Central memory CD4-positive, alpha-beta T cell (primary cell): Measurements from ENCODE around the gene CSAG2.
"Not testable (repeated sequence)": the region's sequence is repeated elsewhere in the genome, so short reads cannot be mapped to it uniquely, and the experiment has no call there.

Source experiments
- DNase-seq: peaks from one replicate; pipeline ENCODE4 v3.0.0; 2022
- total RNA-seq, 3 experiments: gene quantifications; one replicate each; lab custom pipeline; 2026; lab: John Stamatoyannopoulos, UW

Gene CSAG2, protein sequence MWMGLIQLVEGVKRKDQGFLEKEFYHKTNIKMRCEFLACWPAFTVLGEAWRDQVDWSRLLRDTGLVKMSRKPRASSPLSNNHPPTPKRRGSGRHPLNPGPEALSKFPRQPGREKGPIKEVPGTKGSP
- 0 reads per million in 3 experiments for total RNA-seq

GRCh38 chrX:152709173-152709572 lies at the start of gene CSAG2:
TSS of gene CSAG2 (minus strand) at chrX:152709273. CDS start at chrX:152709112, 161 bp downstream.
- not testable (repeated sequence) for DNase-seq

DNA sequence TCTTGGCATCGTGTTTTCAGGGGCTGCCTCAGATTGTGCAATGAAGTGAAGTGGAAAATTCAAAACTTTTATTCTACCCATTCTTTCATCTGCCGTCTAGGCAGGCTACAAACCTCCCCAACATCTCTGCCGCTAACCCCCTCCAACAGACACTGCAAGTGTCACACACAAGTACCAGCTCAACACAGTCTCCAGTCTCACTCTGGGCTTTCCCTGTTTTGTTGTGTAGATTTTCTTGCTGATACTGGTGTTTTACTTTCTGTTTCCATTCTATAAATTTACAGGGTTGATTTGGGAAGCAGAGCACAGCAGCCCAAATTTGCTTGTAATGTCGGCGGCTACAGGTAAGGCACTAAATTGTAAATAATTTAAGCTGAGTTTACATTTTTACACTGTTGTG lies 45.8 kb upstream of the CSAG2 start:
- DNase-seq, result not testable (repeated sequence)

- DNase-seq, result not testable (repeated sequence)
These were observed 44.9 kb upstream of the CSAG2 start, which contains the start of gene MAGEA2 for GRCh38 chrX:152753686-152754650. TSS of gene MAGEA2 (minus strand) at chrX:152753842. CDS start at chrX:152751363, 2,479 bp downstream.

DNA sequence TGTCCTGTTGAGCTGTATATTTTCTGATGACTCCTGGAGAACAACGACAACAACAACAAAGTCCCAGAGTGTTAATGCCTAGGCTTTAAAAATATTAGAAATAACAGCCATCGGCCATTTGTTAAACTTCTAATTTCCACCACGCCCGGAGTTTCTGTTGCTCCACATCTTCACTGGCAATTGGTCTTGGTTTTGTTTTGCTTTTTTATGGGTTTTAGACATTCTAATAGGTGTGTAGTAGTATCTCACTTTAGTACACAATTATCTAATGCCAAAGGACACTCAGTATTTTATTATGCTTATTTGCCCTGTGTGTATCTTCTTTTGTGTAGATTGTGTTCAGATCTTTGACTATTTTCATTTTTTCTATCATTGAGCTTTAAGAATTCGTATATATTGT lies 29.5 kb upstream of the CSAG2 start:
- DNase-seq, result no peak

GRCh38 chrX:152736528-152736927 lies 27.5 kb upstream of the CSAG2 start:
- DNase-seq, result not testable (repeated sequence)

- DNase-seq, result no peak
These were observed 26.9 kb upstream of the CSAG2 start for GRCh38 chrX:152735860-152736511.

- DNase-seq, result no peak
These were observed 26.0 kb upstream of the CSAG2 start for GRCh38 chrX:152735101-152735500.

DNA sequence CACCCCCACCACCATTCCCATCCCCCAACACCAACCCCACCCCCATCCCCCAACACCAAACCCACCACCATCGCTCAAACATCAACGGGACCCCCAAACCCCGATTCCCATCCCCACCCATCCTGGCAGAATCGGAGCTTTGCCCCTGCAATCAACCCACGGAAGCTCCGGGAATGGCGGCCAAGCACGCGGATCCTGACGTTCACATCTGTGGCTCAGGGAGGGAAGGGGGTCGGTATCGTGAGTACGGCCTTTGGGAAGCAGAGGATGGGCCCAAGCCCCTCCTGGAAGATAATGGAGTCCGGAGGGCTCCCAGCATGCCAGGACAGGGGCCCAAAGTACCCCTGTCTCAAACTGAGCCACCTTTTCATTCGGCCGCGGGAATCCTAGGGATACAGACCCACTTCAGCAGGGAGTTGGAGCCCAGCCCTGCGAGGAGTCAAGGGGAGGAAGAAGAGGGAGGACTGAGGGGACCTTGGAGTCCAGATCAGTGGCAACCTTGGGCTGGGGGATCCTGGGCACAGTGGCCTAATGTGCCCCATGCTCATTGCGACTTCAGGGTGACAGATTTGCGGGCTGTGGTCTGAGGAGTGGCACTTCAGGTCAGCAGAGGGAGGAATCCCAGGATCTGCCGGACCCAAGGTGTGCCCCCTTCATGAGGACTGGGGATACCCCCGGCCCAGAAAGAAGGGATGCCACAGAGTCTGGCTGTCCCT lies 25.2 kb upstream of the CSAG2 start:
- not testable (repeated sequence) for DNase-seq

GRCh38 chrX:152733261-152733975 lies 24.3 kb upstream of the CSAG2 start, which contains the start of the genes CSAG1 and MAGEA12:
TSS of gene CSAG1 (minus strand) at chrX:152733721. CDS start at chrX:152732460, 1,261 bp downstream.
TSS of gene MAGEA12 (plus strand) at chrX:152733757. CDS start at chrX:152736162, 2,405 bp downstream.
- DNase-seq, result no peak

DNA sequence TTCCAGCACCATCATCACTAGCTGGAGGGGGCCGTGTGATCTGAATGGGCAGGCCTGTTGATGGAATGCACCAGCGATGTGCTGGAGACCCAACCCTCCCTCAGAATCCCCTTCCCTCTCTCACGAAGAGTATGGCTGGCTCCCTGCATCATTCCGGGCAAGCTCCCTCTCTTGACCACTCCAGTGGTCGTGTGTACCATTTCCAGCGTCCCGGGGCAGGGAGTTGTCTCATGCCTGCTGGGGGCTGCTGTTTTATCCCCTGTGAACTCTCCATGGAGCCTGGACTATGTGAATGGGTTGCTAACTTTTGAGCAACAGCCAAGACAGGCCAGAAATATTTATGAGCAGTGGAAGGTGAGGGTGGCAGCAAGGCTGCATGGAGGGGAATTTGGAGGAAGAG lies 16.3 kb upstream of the CSAG2 start:
- DNase-seq, result no peak

DNA sequence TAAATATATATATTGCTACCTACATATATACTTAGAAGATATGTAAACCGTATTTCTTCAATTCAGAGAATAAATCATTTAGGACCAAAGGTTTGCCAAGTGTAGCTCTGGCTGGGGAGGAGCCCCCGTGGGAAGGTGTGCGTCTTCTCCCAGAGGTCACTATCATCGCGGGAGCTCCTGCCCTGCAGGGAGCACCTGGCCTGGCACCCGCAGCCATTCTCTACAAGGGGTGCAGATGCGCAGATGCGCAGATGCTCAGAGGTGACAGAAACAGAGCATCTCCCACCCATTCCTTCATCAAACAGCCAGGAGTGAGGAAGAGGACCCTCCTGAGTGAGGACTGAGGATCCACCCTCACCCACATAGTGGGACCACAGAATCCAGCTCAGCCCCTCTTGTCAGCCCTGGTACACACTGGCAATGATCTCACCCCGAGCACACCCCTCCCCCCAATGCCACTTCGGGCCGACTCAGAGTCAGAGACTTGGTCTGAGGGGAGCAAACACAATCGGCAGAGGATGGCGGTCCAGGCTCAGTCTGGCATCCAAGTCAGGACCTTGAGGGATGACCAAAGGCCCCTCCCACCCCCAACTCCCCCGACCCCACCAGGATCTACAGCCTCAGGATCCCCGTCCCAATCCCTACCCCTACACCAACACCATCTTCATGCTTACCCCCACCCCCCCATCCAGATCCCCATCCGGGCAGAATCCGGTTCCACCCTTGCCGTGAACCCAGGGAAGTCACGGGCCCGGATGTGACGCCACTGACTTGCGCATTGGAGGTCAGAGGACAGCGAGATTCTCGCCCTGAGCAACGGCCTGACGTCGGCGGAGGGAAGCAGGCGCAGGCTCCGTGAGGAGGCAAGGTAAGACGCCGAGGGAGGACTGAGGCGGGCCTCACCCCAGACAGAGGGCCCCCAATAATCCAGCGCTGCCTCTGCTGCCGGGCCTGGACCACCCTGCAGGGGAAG lies 5.0 kb upstream of the CSAG2 start, which contains the start of gene MAGEA2B:
Gene MAGEA2B (plus strand): TSS at position 814 of the 973 bp plus-strand sequence. CDS start 2,479 bp downstream, outside the sequence.
- DNase-seq, result not testable (repeated sequence)

DNA sequence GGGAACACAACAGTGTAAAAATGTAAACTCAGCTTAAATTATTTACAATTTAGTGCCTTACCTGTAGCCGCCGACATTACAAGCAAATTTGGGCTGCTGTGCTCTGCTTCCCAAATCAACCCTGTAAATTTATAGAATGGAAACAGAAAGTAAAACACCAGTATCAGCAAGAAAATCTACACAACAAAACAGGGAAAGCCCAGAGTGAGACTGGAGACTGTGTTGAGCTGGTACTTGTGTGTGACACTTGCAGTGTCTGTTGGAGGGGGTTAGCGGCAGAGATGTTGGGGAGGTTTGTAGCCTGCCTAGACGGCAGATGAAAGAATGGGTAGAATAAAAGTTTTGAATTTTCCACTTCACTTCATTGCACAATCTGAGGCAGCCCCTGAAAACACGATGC lies 4.1 kb upstream of the CSAG2 start:
- not testable (repeated sequence) for DNase-seq

GRCh38 chrX:152706500-152706899 lies 2.6 kb downstream of the CSAG2 start:
- not testable (repeated sequence) for DNase-seq

DNA sequence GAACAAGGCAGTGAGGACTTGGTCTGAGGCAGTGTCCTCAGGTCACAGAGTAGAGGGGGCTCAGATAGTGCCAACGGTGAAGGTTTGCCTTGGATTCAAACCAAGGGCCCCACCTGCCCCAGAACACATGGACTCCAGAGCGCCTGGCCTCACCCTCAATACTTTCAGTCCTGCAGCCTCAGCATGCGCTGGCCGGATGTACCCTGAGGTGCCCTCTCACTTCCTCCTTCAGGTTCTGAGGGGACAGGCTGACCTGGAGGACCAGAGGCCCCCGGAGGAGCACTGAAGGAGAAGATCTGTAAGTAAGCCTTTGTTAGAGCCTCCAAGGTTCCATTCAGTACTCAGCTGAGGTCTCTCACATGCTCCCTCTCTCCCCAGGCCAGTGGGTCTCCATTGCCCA lies 8.7 kb downstream of the CSAG2 start:
- not testable (repeated sequence) for DNase-seq

GRCh38 chrX:152697952-152698931 lies 10.8 kb downstream of the CSAG2 start, which contains the start of gene MAGEA3:
TSS of gene MAGEA3 (plus strand) at chrX:152698794. CDS start at chrX:152700833, 2,039 bp downstream.
- DNase-seq, result not testable (repeated sequence)

GRCh38 chrX:152681012-152681411 lies 28.1 kb downstream of the CSAG2 start:
- DNase-seq, result not testable (repeated sequence)

GRCh38 chrX:152674652-152675051 lies 34.4 kb downstream of the CSAG2 start:
- not testable (repeated sequence) for DNase-seq

DNA sequence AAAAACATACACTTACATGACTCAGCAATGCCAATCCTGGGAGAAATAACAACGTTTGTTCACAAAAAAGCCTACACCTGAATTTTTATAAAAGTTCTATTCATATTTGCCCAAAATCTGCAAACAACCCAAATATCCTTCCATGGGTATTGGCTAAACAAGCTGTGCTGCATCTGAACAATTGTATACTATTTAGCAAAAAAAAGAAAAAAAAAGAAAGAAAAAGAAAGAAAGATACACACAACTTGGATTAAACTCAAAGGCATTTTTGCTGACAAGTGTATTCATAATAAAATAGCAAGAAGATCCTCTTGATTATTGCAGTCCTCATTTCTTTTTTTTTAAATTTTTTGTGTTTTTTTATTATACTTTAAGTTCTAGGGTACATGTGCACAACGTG lies 34.9 kb downstream of the CSAG2 start:
- no peak for DNase-seq

- no peak for DNase-seq
These were observed 46.0 kb downstream of the CSAG2 start for GRCh38 chrX:152663086-152663485.
